HG03039 (cell line): Measurements from ENCODE around the gene WDR19.

Experiments
- ATAC-seq: cut with Tn5 transposase; IDR thresholded peaks from one replicate; pipeline ENCODE4 v1.9.1; 2021; ENCODE audit warnings: mild to moderate bottlenecking, moderate library complexity; ENCODE audit not compliant: unreplicated experiment

The WDR19 gene

GRCh38 chr4:39295784-39296183 lies 113.5 kb downstream of the WDR19 start:
- no peak for ATAC-seq

- ATAC-seq: no peak
These were observed 120.6 kb downstream of the WDR19 start for GRCh38 chr4:39302901-39303300.

GRCh38 chr4:39303871-39304270 lies 121.5 kb downstream of the WDR19 start:
- ATAC-seq: no peak

GRCh38 chr4:39304651-39305050 lies 122.3 kb downstream of the WDR19 start:
- ATAC-seq: no peak

- ATAC-seq: no peak
These were observed 123.8 kb downstream of the WDR19 start for GRCh38 chr4:39305912-39306677.

- ATAC-seq: no peak
These were observed 126.3 kb downstream of the WDR19 start for GRCh38 chr4:39308611-39309010.

GRCh38 chr4:39312816-39313215 lies 130.5 kb downstream of the WDR19 start:
- ATAC-seq: no peak

GRCh38 chr4:39319676-39320075 lies 137.3 kb downstream of the WDR19 start:
- ATAC-seq: no peak

GRCh38 chr4:39320381-39321115 lies 138.2 kb downstream of the WDR19 start:
- no peak for ATAC-seq

- ATAC-seq: no peak
These were observed 141.5 kb downstream of the WDR19 start for GRCh38 chr4:39323821-39324220.

GRCh38 chr4:39324446-39324845 lies 142.1 kb downstream of the WDR19 start:
- ATAC-seq: no peak

- no peak for ATAC-seq
These were observed 142.7 kb downstream of the WDR19 start for GRCh38 chr4:39324897-39325613.

GRCh38 chr4:39326468-39326977 lies 144.2 kb downstream of the WDR19 start:
- no peak for ATAC-seq

GRCh38 chr4:39330353-39330752 lies 148.0 kb downstream of the WDR19 start:
- no peak for ATAC-seq

GRCh38 chr4:39331191-39331590 lies 148.9 kb downstream of the WDR19 start:
- no peak for ATAC-seq
